ENCODE results near the gene GPATCH8.
A peak's percentile ranks its signal among the peaks of the same experiment; 100 is the strongest.
"Not testable (repeated sequence)": the region's sequence is repeated elsewhere in the genome, so short reads cannot be mapped to it uniquely, and the experiment has no call there.

GPATCH8 gene

GRCh38 chr17:44503147-44504029 is at the start of gene GPATCH8:
Gene GPATCH8 (minus strand): TSS chr17:44503406. CDS start chr17:44503370, 36 bp downstream.
- peak; percentile 93 for DNase-seq

DNA sequence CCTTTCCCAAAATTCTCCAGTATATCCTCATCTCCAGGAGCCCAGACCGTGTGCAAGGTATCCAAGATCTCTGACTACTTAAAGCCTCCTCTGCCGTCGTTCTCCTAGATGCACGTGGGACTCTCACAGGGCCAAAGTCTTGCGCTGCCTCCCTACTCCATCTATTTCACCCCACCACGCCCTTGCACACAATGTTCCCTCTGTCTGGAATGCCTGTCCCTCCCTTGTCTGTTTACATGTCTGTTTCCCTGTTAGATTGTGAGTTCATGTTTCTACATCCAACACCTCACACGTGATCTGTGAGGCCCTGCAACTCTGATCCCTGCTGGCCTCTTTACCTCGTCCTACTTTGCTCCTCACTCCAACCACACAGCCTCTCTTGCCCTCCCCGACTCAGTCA is 49.2 kb upstream of the GPATCH8 start:
- DNase-seq: no peak

- DNase-seq: no peak
Observed at GRCh38 chr17:44549686-44550085, 46.5 kb upstream of the GPATCH8 start.

DNA sequence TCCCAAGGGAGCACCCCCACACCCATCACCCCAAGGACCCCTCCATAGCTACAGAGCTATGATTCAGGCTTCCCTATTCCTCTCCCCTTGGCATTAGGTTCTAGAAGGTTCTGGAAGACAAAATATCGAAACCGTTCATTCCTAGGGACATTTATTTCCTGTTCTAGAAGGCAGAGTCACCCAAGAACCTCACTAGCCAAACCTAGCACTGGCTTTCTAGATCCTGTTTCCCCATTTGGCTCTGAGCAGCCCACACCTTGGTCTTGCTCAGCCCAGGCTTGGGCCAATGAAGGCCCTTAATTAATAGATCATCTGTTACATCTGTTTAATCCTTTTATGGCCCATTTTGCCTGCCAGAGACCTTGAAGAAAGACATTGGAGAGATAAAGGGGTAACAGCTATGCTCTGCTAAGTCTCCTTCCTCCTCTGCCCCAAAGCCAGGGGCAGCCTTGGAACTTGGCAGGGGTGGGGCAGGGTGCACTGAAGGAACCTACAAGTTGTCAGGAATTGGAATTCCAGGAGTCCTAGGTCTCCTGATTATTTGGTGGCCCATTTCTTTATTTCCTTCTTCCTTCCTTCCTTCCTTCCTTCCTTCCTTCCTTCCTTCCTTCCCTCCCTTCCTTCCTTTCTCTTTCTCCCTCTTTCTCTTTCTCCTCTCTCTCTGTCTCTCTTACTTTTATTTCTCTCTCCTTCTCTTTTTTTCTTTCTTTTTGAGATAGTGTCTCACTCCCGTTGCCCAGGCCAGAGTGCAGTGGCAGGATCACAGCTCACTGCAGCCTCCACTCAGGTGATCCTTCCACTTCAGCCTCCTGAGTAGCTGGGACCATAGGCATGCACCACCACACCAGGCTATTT is 45.4 kb upstream of the GPATCH8 start:
- DNase-seq: no peak

GRCh38 chr17:44547625-44548267 is 44.5 kb upstream of the GPATCH8 start:
- DNase-seq: no peak

GRCh38 chr17:44546671-44547606 is 43.7 kb upstream of the GPATCH8 start:
- no peak for DNase-seq

GRCh38 chr17:44543905-44544523 is 40.8 kb upstream of the GPATCH8 start:
- no peak for DNase-seq

DNA sequence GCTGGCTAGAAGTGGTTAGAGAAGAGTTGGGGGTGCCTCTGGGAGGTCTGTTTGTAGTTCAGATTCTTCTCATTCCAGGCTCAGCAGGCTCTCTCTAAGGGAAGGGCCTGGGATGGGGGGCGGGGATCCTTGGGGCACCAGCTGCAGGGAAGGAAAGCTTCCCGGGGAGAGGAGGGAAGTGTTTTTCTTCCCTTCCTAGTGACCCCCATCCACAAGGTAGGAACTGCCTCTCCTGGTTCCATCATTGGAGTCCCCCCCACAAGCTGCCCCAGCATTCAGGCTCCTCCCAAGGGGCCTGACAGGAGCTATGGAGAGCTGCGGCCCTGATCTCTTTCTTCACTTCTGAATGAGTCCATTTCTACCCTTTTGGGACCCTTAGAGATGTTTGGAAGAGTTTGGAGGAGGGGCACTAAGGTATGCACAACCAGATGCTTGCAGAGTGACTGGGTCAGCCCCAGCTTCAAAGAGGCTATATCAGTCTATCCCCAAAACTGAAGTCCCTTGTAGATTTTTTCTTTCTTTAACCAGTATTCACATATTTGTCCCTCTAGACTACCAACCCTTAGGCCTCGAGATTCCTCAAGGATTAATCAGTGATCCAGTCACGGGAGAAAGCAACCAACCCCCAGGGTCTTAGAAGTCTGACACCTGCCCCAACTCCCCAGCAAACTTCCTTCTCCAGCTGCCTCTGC is 40.2 kb upstream of the GPATCH8 start:
- DNase-seq: no peak

DNA sequence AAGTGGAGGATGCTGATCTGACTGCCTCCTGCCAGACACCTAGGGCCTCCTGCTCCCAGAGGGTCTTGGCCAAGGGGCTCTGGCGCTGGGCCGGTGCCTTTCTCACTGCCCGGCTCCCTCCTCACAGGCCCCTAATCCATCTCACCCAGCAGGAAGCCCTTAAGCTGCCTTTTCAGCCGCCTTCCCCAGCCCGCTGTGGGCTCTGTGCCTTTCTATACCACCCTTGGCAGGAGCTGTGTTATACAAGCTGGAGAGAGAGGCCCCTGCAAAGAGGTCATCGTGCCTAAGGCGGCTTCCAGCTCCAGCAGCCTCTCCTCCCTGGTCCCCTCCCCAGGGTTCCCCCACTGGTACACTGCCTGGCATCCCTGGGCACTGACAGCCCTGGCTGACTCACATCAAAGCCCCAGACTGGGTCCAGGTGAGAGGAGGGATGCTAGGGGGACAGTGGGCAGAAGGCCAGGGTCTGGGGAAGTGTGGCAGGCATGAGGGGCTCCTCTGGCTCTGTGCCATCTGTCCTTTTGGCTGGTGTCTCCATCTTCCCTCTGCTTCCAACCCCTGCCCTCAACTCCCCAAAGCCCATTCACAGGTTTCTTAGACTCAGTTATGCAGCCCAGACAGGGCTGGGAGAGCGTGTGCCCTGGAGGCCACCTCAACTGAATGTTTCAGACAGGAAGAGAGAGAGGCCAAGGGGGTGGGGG is 38.8 kb upstream of the GPATCH8 start:
- DNase-seq: no peak

- DNase-seq: no peak
Observed at GRCh38 chr17:44540246-44541084, 37.3 kb upstream of the GPATCH8 start.

DNA sequence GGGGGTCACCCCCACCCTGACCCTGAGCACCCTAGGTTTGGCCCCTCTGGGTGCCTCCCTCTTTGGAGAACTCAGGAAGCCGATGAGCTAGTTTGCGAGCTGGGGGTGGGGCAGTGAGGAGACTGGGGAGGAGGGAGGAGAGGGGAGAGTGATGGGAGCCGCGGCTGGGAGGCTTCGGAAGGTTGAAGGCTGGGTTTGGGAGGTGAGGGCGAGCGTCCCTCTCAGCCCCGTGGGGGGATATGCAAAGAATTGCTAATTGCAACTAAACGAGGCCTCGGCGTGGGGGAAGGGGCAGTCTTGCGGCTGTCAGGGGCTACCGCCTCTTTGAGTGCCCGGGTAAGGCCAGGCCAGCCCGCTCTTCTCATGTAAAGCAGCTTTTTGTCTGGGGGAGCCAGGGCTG is 36.5 kb upstream of the GPATCH8 start:
- DNase-seq: no peak

DNA sequence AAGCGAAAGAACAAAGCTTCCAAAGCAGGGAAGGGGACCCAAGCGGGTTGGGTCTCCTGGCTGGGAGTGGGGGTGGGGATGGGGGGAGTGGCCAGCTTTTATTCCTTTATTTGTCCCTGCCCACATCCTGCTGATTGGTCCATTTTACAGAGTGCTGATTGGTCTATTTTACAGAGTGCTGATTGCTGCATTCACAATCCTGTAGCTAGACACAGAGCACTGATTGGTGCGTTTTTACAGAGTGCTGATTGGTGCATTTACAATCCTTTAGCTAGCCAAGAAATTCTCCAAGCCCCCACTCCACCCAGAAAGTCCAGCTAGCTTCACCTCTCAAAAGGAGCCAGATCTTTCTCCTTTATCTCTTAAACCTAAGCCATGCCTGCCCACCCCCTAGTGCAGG is 34.7 kb upstream of the GPATCH8 start:
- not testable (repeated sequence) for DNase-seq

DNA sequence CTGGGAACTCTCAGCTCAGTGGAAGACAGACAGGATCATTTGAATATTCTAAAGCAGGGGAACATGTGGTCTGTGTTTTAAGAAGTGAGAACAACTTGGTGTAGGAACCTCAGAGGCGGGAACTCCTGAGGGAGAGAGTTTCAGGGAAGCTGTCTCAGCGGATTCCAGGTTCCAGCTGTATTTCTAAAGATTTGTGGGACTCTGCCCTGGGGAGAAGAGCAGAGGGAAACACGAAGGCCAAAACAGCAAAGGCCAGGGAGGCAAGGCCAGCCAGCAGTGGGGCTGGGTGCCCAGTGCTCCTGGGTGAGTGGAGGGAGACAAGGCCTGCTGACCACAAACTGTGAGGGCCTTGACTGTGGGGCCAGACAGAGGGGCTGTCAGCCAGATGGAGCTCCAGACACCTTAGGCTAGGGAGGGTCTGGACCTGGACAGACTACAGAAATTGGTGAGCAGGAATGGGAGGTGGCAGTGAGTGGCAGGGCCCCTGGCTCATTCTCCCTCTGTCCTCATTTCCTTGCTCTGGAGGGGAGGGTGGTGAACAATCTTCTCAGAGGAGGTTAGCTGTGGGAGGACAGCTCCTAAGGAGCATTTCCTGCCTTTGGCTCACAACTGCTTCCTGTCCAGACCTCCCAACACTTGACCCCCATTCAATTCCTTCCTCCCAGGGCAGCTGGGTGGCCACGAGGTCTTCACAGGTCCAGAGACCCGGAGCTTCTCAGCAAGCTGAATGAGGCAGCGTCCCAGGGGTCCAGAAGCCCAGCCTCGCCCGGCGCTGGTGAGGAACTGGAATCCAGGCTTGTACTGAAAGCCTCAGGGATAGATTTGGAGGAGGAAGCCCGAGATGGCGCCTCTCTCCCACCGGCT is 33.1 kb upstream of the GPATCH8 start:
- no peak for DNase-seq

- DNase-seq: peak; percentile 88
Observed at GRCh38 chr17:44533533-44534246, 30.5 kb upstream of the GPATCH8 start.

- no peak for DNase-seq
Observed at GRCh38 chr17:44530896-44531418, 27.8 kb upstream of the GPATCH8 start.

DNA sequence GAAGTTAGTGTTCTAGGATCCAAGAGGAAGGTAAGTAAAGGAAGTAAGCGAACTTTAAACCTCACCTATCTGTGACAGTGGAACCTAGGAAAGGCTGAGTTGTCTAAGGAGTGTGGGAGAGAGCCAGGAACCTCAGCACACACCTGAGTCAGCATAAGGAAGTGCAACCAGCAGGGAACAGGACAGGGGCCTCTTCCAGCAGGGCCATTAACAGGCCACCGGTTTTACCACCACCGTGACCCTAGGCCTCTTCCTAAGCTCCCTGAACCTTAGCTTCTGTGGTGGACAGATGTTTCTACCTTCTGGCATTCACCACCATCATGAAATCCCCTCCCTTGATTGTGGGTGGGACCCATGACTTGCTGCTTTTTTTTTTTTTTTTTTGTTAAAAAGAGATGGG is 26.7 kb upstream of the GPATCH8 start:
- DNase-seq: no peak

DNA sequence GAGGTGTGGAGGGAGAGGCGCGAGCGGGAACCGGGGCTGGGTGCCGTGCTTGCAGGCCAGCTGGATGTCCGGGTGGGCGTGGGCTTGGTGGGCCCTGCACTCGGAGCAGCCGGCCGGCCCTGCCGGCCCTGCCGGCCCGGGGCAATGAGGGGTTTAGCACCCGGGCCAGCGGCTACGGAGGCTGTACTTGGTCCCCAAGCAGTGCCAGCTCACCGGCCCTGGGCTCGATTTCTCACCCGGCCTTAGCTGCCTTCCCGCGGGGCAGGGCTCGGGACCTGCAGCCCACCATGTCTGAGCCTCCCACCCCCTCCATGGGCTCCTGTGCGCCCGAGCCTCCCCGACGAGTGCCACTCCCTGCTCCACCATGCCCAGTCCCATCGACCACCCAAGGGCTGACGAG is 24.7 kb upstream of the GPATCH8 start:
- DNase-seq: no peak

GRCh38 chr17:44527102-44527501 is 23.9 kb upstream of the GPATCH8 start:
- DNase-seq: no peak

Measured in NCI-H345 (cell line).